Uterus (tissue), 4 donors: ENCODE measurements around the gene TOPBP1. TPM values are rescaled to one million over a fixed set of nuclear protein-coding genes. Genes with fewer than 3 reads are reported as not detected.

Experiments
- DNase-seq, 2 donors: peaks; one replicate each; pipeline ENCODE4 v3.0.0-alpha.2; 2019 to 2020
- H3K27ac ChIP-seq, 2 donors: fragments of 200-600 bp; sonication (generic); 1 replicate in 1 of 2; 2 replicates in 1 of 2; pipeline ENCODE4 v1.5.1; 2016 to 2018
- H3K27me3 ChIP-seq, 2 donors: fragments of 200-600 bp; sonication (generic); one replicate each; pipeline ENCODE4 v1.5.1; 2018 to 2019; ENCODE audit warnings: control low read depth in 1 of 2
- H3K36me3 ChIP-seq, 2 donors: fragments of 200-600 bp; sonication (generic); one replicate each; pipeline ENCODE4 v1.5.1; 2019; ENCODE audit warnings: control low read depth in 1 of 2
- H3K4me1 ChIP-seq, 2 donors: fragments of 200-600 bp; sonication (generic); one replicate each; pipeline ENCODE4 v1.5.1; 2018 to 2019; ENCODE audit warnings: control low read depth in 1 of 2
- H3K4me3 ChIP-seq, 2 donors: fragments of 200-600 bp; sonication (generic); 1 replicate in 1 of 2; 2 replicates in 1 of 2; pipeline ENCODE4 v1.5.1; 2018 to 2019; ENCODE audit warnings: mild to moderate bottlenecking in 1 of 2
- H3K9me3 ChIP-seq, 2 donors: fragments of 200-600 bp; sonication (generic); one replicate each; pipeline ENCODE4 v1.5.1; 2019; ENCODE audit warnings: control low read depth in 1 of 2
- POLR2A ChIP-seq, 2 donors: fragments of 450-650 bp; IDR thresholded peaks; one replicate each; pipeline ENCODE4 v1.6.1; 2016; ENCODE audit warnings: antibody characterized with exemption in 2 of 2, mild to moderate bottlenecking in 1 of 2, moderate library complexity in 1 of 2
- intact Hi-C: fragments of 100-400 bp; cut with DNase I; formaldehyde crosslinking; loops from one replicate; pipeline ENCODE4 v1.15.1; 2023; ENCODE audit warnings: low total_unique reads
- total RNA-seq, 4 donors: library from RNA; depleted of rRNA in 3 of 4; stranded (reverse); fragments of >200 nt in 3 of 4; gene quantifications; one replicate each; pipeline versions ENCODE4 v1.1.0 to v1.2.4, GENCODE V29; 2014 to 2023
- TF ChIP-seq, protein P1 (sequence below), 4 experiments: fragments of 200-600 bp in 2 of 4; fragments of 450-650 bp in 2 of 4; sonication (generic) in 2 of 4; IDR thresholded peaks; one replicate each; pipeline ENCODE4 v1.5.1; 2016 to 2019; ENCODE audit warnings: antibody characterized with exemption in 4 of 4, mild to moderate bottlenecking in 2 of 4, moderate library complexity in 1 of 4
- donor health status: DM: yes; HTN: yes; CAD: no.

TOPBP1 gene
- total RNA-seq = 10 to 100 TPM; 12.3 to 51.6 (median 20.5) TPM

DNA sequence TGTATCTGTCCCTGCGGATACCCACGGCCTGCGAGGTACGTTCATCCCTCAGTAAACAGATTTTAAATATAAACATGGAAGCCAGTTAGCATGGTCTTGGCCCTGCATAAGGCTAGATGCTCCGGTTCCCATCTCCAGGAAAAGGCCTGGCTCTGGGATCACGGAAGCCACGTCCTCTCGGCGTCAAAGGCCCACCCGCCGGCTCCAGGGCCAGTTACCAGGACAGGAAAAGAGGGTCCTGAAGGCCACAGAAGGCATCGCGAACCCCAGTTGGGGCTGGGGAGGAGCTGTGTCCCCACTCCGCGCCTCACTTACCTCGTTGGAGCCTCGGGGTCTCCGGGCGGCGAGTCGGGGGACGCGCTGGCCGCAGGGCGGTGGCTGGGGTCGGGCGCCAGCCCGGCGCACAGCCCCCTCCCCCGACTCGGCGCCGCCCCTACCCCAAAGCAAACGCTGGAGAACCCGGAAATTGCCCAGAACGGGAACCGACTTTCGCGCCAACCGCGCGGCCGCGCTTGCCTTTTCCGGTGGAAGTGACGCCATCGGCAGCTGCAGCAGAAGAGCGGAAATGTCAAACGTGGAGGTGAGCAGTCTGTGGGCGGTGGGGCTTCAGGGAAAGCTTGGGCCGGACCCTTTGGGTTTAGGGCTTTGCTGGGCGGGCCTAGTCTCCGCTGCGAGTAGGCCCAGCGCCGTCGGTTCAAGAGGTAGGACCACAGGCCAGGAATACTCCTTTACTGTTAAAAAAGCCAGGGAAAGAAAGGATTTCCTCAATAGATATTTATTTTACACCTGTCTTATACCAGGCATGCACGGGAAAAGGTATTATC lies at the start of gene TOPBP1:
Gene TOPBP1 (minus strand): TSS at position 488 of the 824 bp plus-strand sequence. CDS start 814 bp downstream, outside the sequence.
- intact Hi-C loops = no loop called here
- TF ChIP-seq, protein P1, sequence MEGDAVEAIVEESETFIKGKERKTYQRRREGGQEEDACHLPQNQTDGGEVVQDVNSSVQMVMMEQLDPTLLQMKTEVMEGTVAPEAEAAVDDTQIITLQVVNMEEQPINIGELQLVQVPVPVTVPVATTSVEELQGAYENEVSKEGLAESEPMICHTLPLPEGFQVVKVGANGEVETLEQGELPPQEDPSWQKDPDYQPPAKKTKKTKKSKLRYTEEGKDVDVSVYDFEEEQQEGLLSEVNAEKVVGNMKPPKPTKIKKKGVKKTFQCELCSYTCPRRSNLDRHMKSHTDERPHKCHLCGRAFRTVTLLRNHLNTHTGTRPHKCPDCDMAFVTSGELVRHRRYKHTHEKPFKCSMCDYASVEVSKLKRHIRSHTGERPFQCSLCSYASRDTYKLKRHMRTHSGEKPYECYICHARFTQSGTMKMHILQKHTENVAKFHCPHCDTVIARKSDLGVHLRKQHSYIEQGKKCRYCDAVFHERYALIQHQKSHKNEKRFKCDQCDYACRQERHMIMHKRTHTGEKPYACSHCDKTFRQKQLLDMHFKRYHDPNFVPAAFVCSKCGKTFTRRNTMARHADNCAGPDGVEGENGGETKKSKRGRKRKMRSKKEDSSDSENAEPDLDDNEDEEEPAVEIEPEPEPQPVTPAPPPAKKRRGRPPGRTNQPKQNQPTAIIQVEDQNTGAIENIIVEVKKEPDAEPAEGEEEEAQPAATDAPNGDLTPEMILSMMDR (IDR thresholded peaks at IDR 0.05) = no peak
- TF ChIP-seq POLR2A (IDR thresholded peaks at IDR 0.05) = no peak
- peak; percentile 66 to 75 for DNase-seq

DNA sequence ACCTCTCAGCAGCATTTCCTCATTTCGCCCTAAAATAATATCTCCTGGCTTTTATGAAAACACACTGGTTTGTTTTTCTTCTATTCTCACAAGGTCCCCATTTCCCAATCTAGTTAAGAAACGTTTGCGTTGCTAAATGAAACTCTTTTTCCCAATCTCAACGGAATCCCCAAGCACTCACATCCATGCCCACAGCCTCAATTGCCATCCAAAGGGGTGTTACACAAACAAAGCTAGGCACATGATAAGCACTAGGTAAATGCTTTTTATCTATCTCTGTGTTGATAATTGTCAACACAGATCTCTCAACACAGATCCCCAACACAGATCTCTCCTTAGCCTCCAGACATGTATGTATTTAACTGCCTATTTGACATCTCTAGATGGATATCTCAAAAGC lies 49.3 kb upstream of the TOPBP1 start:
- intact Hi-C loops = no loop called here
- Histone ChIP-seq H3K27ac (no peak overlapping the region), H3K36me3 (no peaks in the 10 kb centered on the region), H3K27me3 (no peaks in the 10 kb centered on the region), H3K9me3 (no peaks in the 10 kb centered on the region), H3K4me1 (no peaks in the 10 kb centered on the region), H3K4me3 (no peak overlapping the region)
- TF ChIP-seq POLR2A (IDR thresholded peaks at IDR 0.05) = no peak
- TF ChIP-seq, protein P1 (IDR thresholded peaks at IDR 0.05) = no peak
- DNase-seq = no peak

More for the DNA sequence above, at the start of gene TOPBP1:
- H3K4me3 ChIP-seq = peak within 1 kb of the TSS; percentile 62 to 83
- no peaks in the 10 kb centered on the region for H3K27me3 ChIP-seq
- H3K9me3 ChIP-seq = no peaks in the 10 kb centered on the region
- no peaks in the 10 kb centered on the region for H3K36me3 ChIP-seq
- H3K4me1 ChIP-seq = peaks cover 0 to 7% of the 10 kb centered on the region in 2 donors
- peak within 1 kb of the TSS; percentile 63 to 86 for H3K27ac ChIP-seq

GRCh38 chr3:133709139-133709750 lies 47.5 kb upstream of the TOPBP1 start:
- intact Hi-C loops = no loop called here
- Histone ChIP-seq H3K27ac (no peak overlapping the region), H3K4me3 (no peak overlapping the region), H3K27me3 (no peaks in the 10 kb centered on the region), H3K9me3 (no peaks in the 10 kb centered on the region), H3K4me1 (no peaks in the 10 kb centered on the region), H3K36me3 (no peaks in the 10 kb centered on the region)
- TF ChIP-seq, protein P1 (IDR thresholded peaks at IDR 0.05) = no peak
- TF ChIP-seq POLR2A (IDR thresholded peaks at IDR 0.05) = no peak
- DNase-seq = no peak

DNA sequence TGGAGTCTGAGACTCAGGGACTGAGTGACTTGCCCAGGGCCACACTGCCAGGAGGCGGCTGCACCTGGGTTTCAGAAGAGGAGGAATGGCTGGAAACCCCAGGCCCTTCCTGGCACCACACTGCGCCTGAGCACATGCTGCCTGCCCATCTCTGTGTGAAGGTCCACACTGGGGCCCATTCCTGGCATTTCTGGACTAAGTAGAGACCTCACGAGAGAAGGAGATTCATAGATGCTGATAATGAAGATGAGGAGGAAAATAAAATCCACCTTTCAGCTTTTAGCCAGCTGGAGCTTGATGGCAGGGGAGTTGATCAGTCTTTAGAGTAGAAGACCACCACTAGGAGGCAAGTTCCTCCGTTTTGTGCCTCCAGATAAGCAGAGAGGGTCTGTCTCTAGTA lies 44.3 kb upstream of the TOPBP1 start:
- Histone ChIP-seq H3K27me3 (no peaks in the 10 kb centered on the region), H3K4me3 (no peak overlapping the region), H3K9me3 (no peaks in the 10 kb centered on the region), H3K36me3 (no peaks in the 10 kb centered on the region), H3K4me1 (no peaks in the 10 kb centered on the region), H3K27ac (no peak overlapping the region)
- intact Hi-C loops = no loop called here
- DNase-seq = no peak
- no peak for TF ChIP-seq POLR2A (IDR thresholded peaks at IDR 0.05)
- TF ChIP-seq, protein P1 (IDR thresholded peaks at IDR 0.05) = no peak

DNA sequence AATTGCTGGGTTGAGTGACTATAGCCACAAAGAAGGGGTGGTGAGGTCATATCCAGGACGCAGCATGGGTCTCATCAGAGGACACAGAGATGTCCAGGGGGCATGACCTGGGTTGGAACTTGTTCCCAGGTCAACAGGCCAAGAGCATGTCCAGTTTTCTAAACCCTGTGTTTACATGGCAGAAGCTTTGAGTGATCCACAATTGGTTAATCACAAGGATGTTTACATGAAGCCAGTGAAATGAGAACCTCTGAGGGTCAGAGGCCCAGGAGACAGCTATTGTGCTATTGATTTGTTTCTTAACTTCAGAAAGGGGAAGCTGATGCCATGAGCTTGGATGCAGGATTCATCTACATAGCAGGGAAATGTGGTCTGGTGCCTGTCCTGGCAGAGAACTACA lies 42.2 kb upstream of the TOPBP1 start:
- Histone ChIP-seq H3K4me3 (no peak overlapping the region), H3K4me1 (no peaks in the 10 kb centered on the region), H3K9me3 (no peaks in the 10 kb centered on the region), H3K27me3 (no peaks in the 10 kb centered on the region), H3K27ac (no peak overlapping the region), H3K36me3 (no peaks in the 10 kb centered on the region)
- no peak for DNase-seq
- intact Hi-C loops = no loop called here
- TF ChIP-seq POLR2A (IDR thresholded peaks at IDR 0.05) = no peak
- TF ChIP-seq, protein P1 (IDR thresholded peaks at IDR 0.05) = no peak
